ENCODE data around the gene FZD1. TPM values are rescaled to one million over a fixed set of nuclear protein-coding genes. Genes with fewer than 3 reads are reported as not detected.

Gene FZD1
- total RNA-seq, 4 donors from 2014 or later: 8.6 to 14.5 (median 10.4) TPM

GRCh38 chr7:91264924-91265681 is 870 bp downstream of the FZD1 start:
- intact Hi-C loops (cut with DNase I): no loop called here
- H3K27ac ChIP-seq: peak overlapping the region; percentile 90 to 98 (median 96)
- H3K4me3 ChIP-seq: peak overlapping the region; percentile 62 to 95 (median 70)
- no peaks in the 10 kb centered on the region for H3K9me3 ChIP-seq
- WGBS, 2 donors: 0% methylated on average over 3 to 8 of the region's 78 CpGs
- H3K36me3 ChIP-seq: no peaks in the 10 kb centered on the region
- TF ChIP-seq, protein P1, sequence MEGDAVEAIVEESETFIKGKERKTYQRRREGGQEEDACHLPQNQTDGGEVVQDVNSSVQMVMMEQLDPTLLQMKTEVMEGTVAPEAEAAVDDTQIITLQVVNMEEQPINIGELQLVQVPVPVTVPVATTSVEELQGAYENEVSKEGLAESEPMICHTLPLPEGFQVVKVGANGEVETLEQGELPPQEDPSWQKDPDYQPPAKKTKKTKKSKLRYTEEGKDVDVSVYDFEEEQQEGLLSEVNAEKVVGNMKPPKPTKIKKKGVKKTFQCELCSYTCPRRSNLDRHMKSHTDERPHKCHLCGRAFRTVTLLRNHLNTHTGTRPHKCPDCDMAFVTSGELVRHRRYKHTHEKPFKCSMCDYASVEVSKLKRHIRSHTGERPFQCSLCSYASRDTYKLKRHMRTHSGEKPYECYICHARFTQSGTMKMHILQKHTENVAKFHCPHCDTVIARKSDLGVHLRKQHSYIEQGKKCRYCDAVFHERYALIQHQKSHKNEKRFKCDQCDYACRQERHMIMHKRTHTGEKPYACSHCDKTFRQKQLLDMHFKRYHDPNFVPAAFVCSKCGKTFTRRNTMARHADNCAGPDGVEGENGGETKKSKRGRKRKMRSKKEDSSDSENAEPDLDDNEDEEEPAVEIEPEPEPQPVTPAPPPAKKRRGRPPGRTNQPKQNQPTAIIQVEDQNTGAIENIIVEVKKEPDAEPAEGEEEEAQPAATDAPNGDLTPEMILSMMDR (IDR thresholded peaks at IDR 0.05): no peak
- TF ChIP-seq POLR2A (IDR thresholded peaks at IDR 0.05): no peak
- peaks cover 18 to 52% (median 22%) of the 10 kb centered on the region in 3 donors for H3K4me1 ChIP-seq
- DNase-seq: no peak
- H3K27me3 ChIP-seq: no peaks in the 10 kb centered on the region

GRCh38 chr7:91265693-91266066 is 1.4 kb downstream of the FZD1 start:
- peaks cover 18 to 52% (median 22%) of the 10 kb centered on the region in 3 donors for H3K4me1 ChIP-seq
- H3K9me3 ChIP-seq: no peaks in the 10 kb centered on the region
- WGBS, 2 donors: 13 to 35% methylated on average over 8 to 18 of the region's 31 CpGs
- no peaks in the 10 kb centered on the region for H3K36me3 ChIP-seq
- intact Hi-C loops (cut with DNase I): no loop called here
- peak overlapping the region; percentile 90 to 98 (median 96) for H3K27ac ChIP-seq
- no peak for TF ChIP-seq POLR2A (IDR thresholded peaks at IDR 0.05)
- TF ChIP-seq, protein P1 (IDR thresholded peaks at IDR 0.05): no peak
- DNase-seq: no peak
- H3K4me3 ChIP-seq: peak overlapping the region; percentile 62 to 95 (median 70)
- no peaks in the 10 kb centered on the region for H3K27me3 ChIP-seq

DNA sequence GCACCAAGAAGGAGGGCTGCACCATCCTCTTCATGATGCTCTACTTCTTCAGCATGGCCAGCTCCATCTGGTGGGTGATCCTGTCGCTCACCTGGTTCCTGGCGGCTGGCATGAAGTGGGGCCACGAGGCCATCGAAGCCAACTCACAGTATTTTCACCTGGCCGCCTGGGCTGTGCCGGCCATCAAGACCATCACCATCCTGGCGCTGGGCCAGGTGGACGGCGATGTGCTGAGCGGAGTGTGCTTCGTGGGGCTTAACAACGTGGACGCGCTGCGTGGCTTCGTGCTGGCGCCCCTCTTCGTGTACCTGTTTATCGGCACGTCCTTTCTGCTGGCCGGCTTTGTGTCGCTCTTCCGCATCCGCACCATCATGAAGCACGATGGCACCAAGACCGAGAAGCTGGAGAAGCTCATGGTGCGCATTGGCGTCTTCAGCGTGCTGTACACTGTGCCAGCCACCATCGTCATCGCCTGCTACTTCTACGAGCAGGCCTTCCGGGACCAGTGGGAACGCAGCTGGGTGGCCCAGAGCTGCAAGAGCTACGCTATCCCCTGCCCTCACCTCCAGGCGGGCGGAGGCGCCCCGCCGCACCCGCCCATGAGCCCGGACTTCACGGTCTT is 1.9 kb downstream of the FZD1 start:
- peak overlapping the region; percentile 90 to 98 (median 96) for H3K27ac ChIP-seq
- no peaks in the 10 kb centered on the region for H3K36me3 ChIP-seq
- peak overlapping the region; percentile 62 to 95 (median 70) for H3K4me3 ChIP-seq
- no peak for DNase-seq
- H3K4me1 ChIP-seq: peaks cover 18 to 52% (median 22%) of the 10 kb centered on the region in 3 donors
- 34 to 57% methylated on average over 20 to 35 of the region's 43 CpGs for WGBS, 2 donors
- intact Hi-C loops (cut with DNase I): no loop called here
- H3K9me3 ChIP-seq: no peaks in the 10 kb centered on the region
- TF ChIP-seq POLR2A (IDR thresholded peaks at IDR 0.05): no peak
- TF ChIP-seq, protein P1 (IDR thresholded peaks at IDR 0.05): peak in 1 of 6 experiments; percentile 19
- no peaks in the 10 kb centered on the region for H3K27me3 ChIP-seq

- no peak for DNase-seq
- intact Hi-C loops (cut with DNase I): no loop called here
- Histone ChIP-seq H3K36me3 (no peaks in the 10 kb centered on the region), H3K27ac (peak overlapping the region in 3 of 4 donors; percentile 90 to 98 (median 93)), H3K4me1 (peaks cover 18 to 52% (median 22%) of the 10 kb centered on the region in 3 donors), H3K4me3 (peak overlapping the region; percentile 62 to 95 (median 70)), H3K27me3 (no peaks in the 10 kb centered on the region), H3K9me3 (no peaks in the 10 kb centered on the region)
- WGBS, 2 donors: 21 to 40% methylated on average over 8 to 11 of the region's 20 CpGs
- no peak for TF ChIP-seq POLR2A (IDR thresholded peaks at IDR 0.05)
- TF ChIP-seq, protein P1 (IDR thresholded peaks at IDR 0.05): no peak
Observed at GRCh38 chr7:91266689-91267090, 2.5 kb downstream of the FZD1 start.
